IPS DF 6.9 (cell line): ENCODE results near the gene GDF10.

Experiments
- DNase-seq: peaks from one replicate; pipeline ENCODE4 v3.0.0-alpha.2; 2013; ENCODE audit warnings: low read depth, low spot score
- H3K27ac ChIP-seq: one replicate; pipeline ENCODE4 v1.5.1; 2013; ENCODE audit warnings: low read length, control low read depth
- H3K27me3 ChIP-seq: 2 replicates; pipeline ENCODE4 v1.6.1; 2013; ENCODE audit warnings: mild to moderate bottlenecking, low read length; ENCODE audit not compliant: control insufficient read depth, insufficient read depth
- H3K36me3 ChIP-seq: 2 replicates; pipeline ENCODE4 v1.6.1; 2013; ENCODE audit warnings: low read length; ENCODE audit not compliant: control insufficient read depth, insufficient read depth
- H3K4me1 ChIP-seq: 2 replicates; pipeline ENCODE4 v1.6.1; 2013; ENCODE audit warnings: low read length; ENCODE audit not compliant: control insufficient read depth, insufficient read depth
- H3K4me3 ChIP-seq: 2 replicates; pipeline ENCODE4 v1.5.1; 2013; ENCODE audit warnings: mild to moderate bottlenecking, low read length
- H3K9me3 ChIP-seq: 2 replicates; pipeline ENCODE4 v1.6.1; 2013; ENCODE audit warnings: low read length, inconsistent platforms; ENCODE audit not compliant: control insufficient read depth, insufficient read depth
- WGBS: extraction: QIAGEN DNeasy Blood & Tissue Kit; methylation state at CpG from one replicate; pipeline ENCODE4 v1.1.7; 2013; ENCODE audit warnings: mixed read lengths, missing lambda C conversion rate; ENCODE audit not compliant: insufficient read length, insufficient coverage; 5-methylcytosine and 5-hydroxymethylcytosine counted together

GDF10 gene

GRCh38 chr10:47312663-47312995 is 12.6 kb downstream of the GDF10 start:
- Histone ChIP-seq H3K27me3 (no peaks in the 10 kb centered on the region), H3K4me1 (no peaks in the 10 kb centered on the region), H3K4me3 (no peak overlapping the region), H3K27ac (no peak overlapping the region), H3K9me3 (no peaks in the 10 kb centered on the region), H3K36me3 (no peaks in the 10 kb centered on the region)
- DNase-seq = no peak
- WGBS = no CpG with 5 or more reads among the region's 7 CpGs

GRCh38 chr10:47314416-47314970 is 14.5 kb downstream of the GDF10 start:
- Histone ChIP-seq H3K36me3 (no peaks in the 10 kb centered on the region), H3K27me3 (no peaks in the 10 kb centered on the region)
- no CpG with 5 or more reads among the region's 9 CpGs for WGBS

GRCh38 chr10:47315421-47315820 is 15.4 kb downstream of the GDF10 start:
- no peak for DNase-seq
- no peak overlapping the region for H3K4me3 ChIP-seq
- H3K27ac ChIP-seq = no peak overlapping the region
- WGBS = no CpG with 5 or more reads among the region's 2 CpGs
- H3K9me3 ChIP-seq = no peaks in the 10 kb centered on the region
- H3K27me3 ChIP-seq = no peaks in the 10 kb centered on the region
- no peaks in the 10 kb centered on the region for H3K36me3 ChIP-seq
- no peaks in the 10 kb centered on the region for H3K4me1 ChIP-seq

More at GRCh38 chr10:47314416-47314970, 14.5 kb downstream of the GDF10 start:
- Histone ChIP-seq H3K27ac (no peak overlapping the region), H3K4me3 (no peak overlapping the region), H3K9me3 (no peaks in the 10 kb centered on the region), H3K4me1 (no peaks in the 10 kb centered on the region)
- DNase-seq = no peak

GRCh38 chr10:47316131-47316530 is 16.1 kb downstream of the GDF10 start:
- H3K27me3 ChIP-seq = no peaks in the 10 kb centered on the region
- no peaks in the 10 kb centered on the region for H3K4me1 ChIP-seq
- no peaks in the 10 kb centered on the region for H3K36me3 ChIP-seq
- H3K9me3 ChIP-seq = no peaks in the 10 kb centered on the region
- no CpG with 5 or more reads among the region's 5 CpGs for WGBS
- H3K4me3 ChIP-seq = no peak overlapping the region
- no peak for DNase-seq
- no peak overlapping the region for H3K27ac ChIP-seq

- DNase-seq = no peak
- Histone ChIP-seq H3K4me3 (no peak overlapping the region), H3K27me3 (no peaks in the 10 kb centered on the region), H3K4me1 (no peaks in the 10 kb centered on the region), H3K27ac (no peak overlapping the region), H3K9me3 (no peaks in the 10 kb centered on the region), H3K36me3 (no peaks in the 10 kb centered on the region)
- WGBS = no CpG with 5 or more reads among the region's 4 CpGs
Measured at GRCh38 chr10:47317251-47317650, 17.3 kb downstream of the GDF10 start.

- Histone ChIP-seq H3K4me3 (no peak overlapping the region), H3K27me3 (no peaks in the 10 kb centered on the region), H3K4me1 (no peaks in the 10 kb centered on the region), H3K27ac (no peak overlapping the region), H3K36me3 (no peaks in the 10 kb centered on the region), H3K9me3 (no peaks in the 10 kb centered on the region)
- WGBS = no CpG with 5 or more reads among the region's 9 CpGs
- no peak for DNase-seq
Measured at GRCh38 chr10:47318706-47319105, 18.7 kb downstream of the GDF10 start.

GRCh38 chr10:47319784-47320183 is 19.8 kb downstream of the GDF10 start:
- WGBS = no CpG with 5 or more reads among the region's 8 CpGs
- H3K27ac ChIP-seq = no peak overlapping the region
- no peaks in the 10 kb centered on the region for H3K9me3 ChIP-seq
- DNase-seq = no peak
- H3K27me3 ChIP-seq = no peaks in the 10 kb centered on the region
- H3K4me3 ChIP-seq = no peak overlapping the region
- no peaks in the 10 kb centered on the region for H3K36me3 ChIP-seq
- no peaks in the 10 kb centered on the region for H3K4me1 ChIP-seq

- no peaks in the 10 kb centered on the region for H3K27me3 ChIP-seq
- H3K9me3 ChIP-seq = no peaks in the 10 kb centered on the region
- H3K27ac ChIP-seq = no peak overlapping the region
- no peak for DNase-seq
- WGBS = no CpG with 5 or more reads among the region's 6 CpGs
- H3K4me1 ChIP-seq = no peaks in the 10 kb centered on the region
- H3K36me3 ChIP-seq = no peaks in the 10 kb centered on the region
- no peak overlapping the region; the same call in 1 of the 2 replicates for H3K4me3 ChIP-seq
Measured at GRCh38 chr10:47320812-47321211, 20.8 kb downstream of the GDF10 start.

GRCh38 chr10:47321521-47322195 is 21.7 kb downstream of the GDF10 start:
- no CpG with 5 or more reads among the region's 8 CpGs for WGBS
- Histone ChIP-seq H3K9me3 (no peaks in the 10 kb centered on the region), H3K27ac (no peak overlapping the region), H3K36me3 (no peaks in the 10 kb centered on the region), H3K4me3 (no peak overlapping the region), H3K27me3 (no peaks in the 10 kb centered on the region), H3K4me1 (no peaks in the 10 kb centered on the region)
- no peak for DNase-seq

GRCh38 chr10:47322300-47323061 is 22.5 kb downstream of the GDF10 start, which contains the start of gene GDF2:
GDF2 (plus strand) TSS chr10:47322454; CDS start chr10:47322669, 215 bp downstream.
- Histone ChIP-seq H3K36me3 (no peaks in the 10 kb centered on the region), H3K9me3 (no peaks in the 10 kb centered on the region), H3K27me3 (no peaks in the 10 kb centered on the region), H3K4me1 (no peaks in the 10 kb centered on the region), H3K27ac (no peak within 1 kb of the TSS), H3K4me3 (no peak within 1 kb of the TSS)
- no CpG with 5 or more reads among the region's 35 CpGs for WGBS
- DNase-seq = no peak
